Caco-2 (cell line): ENCODE data around the gene DENND10. TPM values are rescaled to one million over a fixed set of nuclear protein-coding genes. Genes with fewer than 3 reads are reported as not detected.
A peak's percentile ranks its signal among the peaks of the same experiment; 100 is the strongest.

Experiments used
- BruUV-seq: library from RNA; stranded (reverse); fragments of 400-500 nt; replicated peaks from 2 replicates; lab custom pipeline; 2021; lab: Mats Ljungman, UMichigan
- CTCF ChIA-PET: fragments of 300-600 bp; sonication (Branson Sonifier 250); formaldehyde crosslinking; loops from one replicate; lab custom pipeline; 2022; ENCODE audit warnings: antibody characterized with exemption; lab: Charles Lee
- POLR2A ChIA-PET: fragments of 300-600 bp; sonication (Branson Sonifier 250); formaldehyde crosslinking; loops from one replicate; lab custom pipeline; 2022; ENCODE audit warnings: antibody characterized with exemption; lab: Charles Lee
- DNase-seq, 2 experiments: peaks; one replicate each; pipeline versions ENCODE4 v3.0.0 to v3.0.0-alpha.2; 2020 to 2022
- H3K27me3 ChIP-seq: replicated peaks from 2 replicates; pipeline ENCODE4 v1.6.0; 2011; ENCODE audit warnings: low read length; ENCODE audit not compliant: control insufficient read depth, insufficient read depth
- H3K36me3 ChIP-seq: 2 replicates; pipeline ENCODE4 v1.5.1; 2011; ENCODE audit warnings: low read length; ENCODE audit not compliant: control insufficient read depth, insufficient read depth
- H3K4me1 ChIP-seq: fragments of 250-450 bp; sonication (Bioruptor Pico); 2 replicates; pipeline ENCODE4 v1.5.1; 2020; ENCODE audit warnings: mild to moderate bottlenecking
- H3K4me3 ChIP-seq: 2 replicates; pipeline ENCODE4 v1.5.1; 2011; ENCODE audit warnings: low read depth, mild to moderate bottlenecking, control low read depth, low read length
- H3K9me3 ChIP-seq: fragments of 250-450 bp; sonication (Bioruptor Pico); 2 replicates; pipeline ENCODE4 v1.5.1; 2020; ENCODE audit warnings: mild to moderate bottlenecking, moderate library complexity
- H3K27ac Mint-ChIP-seq: one replicate; pipeline ENCODE4 v1.8.0; 2022; ENCODE audit warnings: mixed read lengths; ENCODE audit not compliant: unreplicated experiment
- H3K27me3 Mint-ChIP-seq: one replicate; pipeline ENCODE4 v1.8.0; 2022; ENCODE audit warnings: mixed read lengths; ENCODE audit not compliant: insufficient read depth, unreplicated experiment
- H3K36me3 Mint-ChIP-seq: one replicate; pipeline ENCODE4 v1.8.0; 2022; ENCODE audit warnings: mild to moderate bottlenecking, mixed read lengths; ENCODE audit not compliant: insufficient read depth, unreplicated experiment
- H3K4me1 Mint-ChIP-seq: one replicate; pipeline ENCODE4 v1.8.0; 2022; ENCODE audit warnings: low read depth, mixed read lengths; ENCODE audit not compliant: unreplicated experiment
- H3K4me3 Mint-ChIP-seq: one replicate; pipeline ENCODE4 v1.8.0; 2022; ENCODE audit warnings: mild to moderate bottlenecking, moderate library complexity, mixed read lengths; ENCODE audit not compliant: unreplicated experiment
- H3K9me3 Mint-ChIP-seq: one replicate; pipeline ENCODE4 v1.8.0; 2022; ENCODE audit warnings: mixed read lengths; ENCODE audit not compliant: unreplicated experiment
- intact Hi-C: fragments of 100-400 bp; cut with micrococcal nuclease; formaldehyde crosslinking; loops from one replicate; pipeline ENCODE4 v1.10.0; 2022; ENCODE audit not compliant: unreplicated experiment
- total RNA-seq: library from RNA; stranded (reverse); gene quantifications from 2 replicates; pipeline ENCODE4 v1.2.3, GENCODE V29; 2022
- TF ChIP-seq, protein P1 (sequence below), 2 experiments: fragments of 200-600 bp in 1 of 2; IDR thresholded peaks; 1 replicate in 1 of 2; 2 replicates in 1 of 2; pipeline versions ENCODE4 v1.5.1 to v1.8.0; 2011 to 2022; ENCODE audit warnings: antibody characterized with exemption in 1 of 2, control low read depth in 1 of 2, inconsistent platforms in 1 of 2, low read depth in 1 of 2, low read length in 1 of 2, mild to moderate bottlenecking in 1 of 2, moderate library complexity in 1 of 2; ENCODE audit not compliant: insufficient read depth in 1 of 2, severe bottlenecking in 1 of 2, unreplicated experiment in 1 of 2

The DENND10 gene
- total RNA-seq, 1 experiment from 2014 or later: 80.8 TPM

DNA sequence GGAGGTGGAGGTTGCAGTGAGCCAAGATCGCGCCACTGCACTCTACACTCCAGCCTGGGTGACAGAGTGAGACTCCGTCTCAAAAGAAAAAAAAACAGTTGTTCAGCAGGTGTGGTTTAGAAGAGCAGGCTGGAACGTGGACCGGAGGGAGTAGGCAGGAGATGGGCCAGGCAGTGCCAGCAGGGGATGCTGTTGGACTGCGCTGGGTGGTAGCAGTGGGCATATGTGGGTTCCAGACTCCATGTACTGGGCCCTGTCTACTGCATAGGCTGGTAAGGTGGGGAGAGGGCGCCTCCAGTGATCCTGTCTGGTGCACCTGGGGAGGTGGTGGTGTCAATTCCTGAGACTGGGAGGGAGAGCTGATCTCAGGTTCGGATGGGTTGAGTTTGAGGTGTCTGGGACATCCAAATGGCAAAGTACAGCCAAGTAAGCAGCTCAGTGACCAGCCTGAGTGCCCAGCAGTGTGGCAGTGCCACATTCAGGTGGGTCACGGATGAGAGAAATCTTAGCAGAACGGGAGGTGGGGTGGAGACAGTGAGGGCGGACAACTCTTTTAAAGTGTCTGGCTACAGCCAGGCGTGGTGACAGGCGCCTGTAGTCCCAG, 35.7 kb downstream of the DENND10 start:
- H3K4me3 ChIP-seq: no peak overlapping the region
- no peaks in the 10 kb centered on the region for H3K9me3 Mint-ChIP-seq
- no peaks in the 10 kb centered on the region for H3K27me3 ChIP-seq
- TF ChIP-seq, protein P1, sequence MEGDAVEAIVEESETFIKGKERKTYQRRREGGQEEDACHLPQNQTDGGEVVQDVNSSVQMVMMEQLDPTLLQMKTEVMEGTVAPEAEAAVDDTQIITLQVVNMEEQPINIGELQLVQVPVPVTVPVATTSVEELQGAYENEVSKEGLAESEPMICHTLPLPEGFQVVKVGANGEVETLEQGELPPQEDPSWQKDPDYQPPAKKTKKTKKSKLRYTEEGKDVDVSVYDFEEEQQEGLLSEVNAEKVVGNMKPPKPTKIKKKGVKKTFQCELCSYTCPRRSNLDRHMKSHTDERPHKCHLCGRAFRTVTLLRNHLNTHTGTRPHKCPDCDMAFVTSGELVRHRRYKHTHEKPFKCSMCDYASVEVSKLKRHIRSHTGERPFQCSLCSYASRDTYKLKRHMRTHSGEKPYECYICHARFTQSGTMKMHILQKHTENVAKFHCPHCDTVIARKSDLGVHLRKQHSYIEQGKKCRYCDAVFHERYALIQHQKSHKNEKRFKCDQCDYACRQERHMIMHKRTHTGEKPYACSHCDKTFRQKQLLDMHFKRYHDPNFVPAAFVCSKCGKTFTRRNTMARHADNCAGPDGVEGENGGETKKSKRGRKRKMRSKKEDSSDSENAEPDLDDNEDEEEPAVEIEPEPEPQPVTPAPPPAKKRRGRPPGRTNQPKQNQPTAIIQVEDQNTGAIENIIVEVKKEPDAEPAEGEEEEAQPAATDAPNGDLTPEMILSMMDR (IDR thresholded peaks at IDR 0.05; ENCODE audit: insufficient read depth in 1 of 2, low read depth in 1 of 2, low read length in 1 of 2, severe bottlenecking in 1 of 2, unreplicated experiment in 1 of 2): peak in 1 of 2 experiments; percentile 60
- H3K36me3 Mint-ChIP-seq: peaks cover 45% of the 10 kb centered on the region
- peak overlapping the region; percentile 37 for H3K27ac Mint-ChIP-seq
- ChIA-PET POLR2A (interaction anchor here (0.5 to 0.6 kb wide), 2 partner anchors 23 to 86 kb away, joined by 6 to 8 read pairs; no protein-coding TSS in a partner anchor), CTCF (interaction anchor here (0.6 to 0.8 kb wide), 2 partner anchors 68 to 114 kb away, joined by 3 read pairs; partner anchors contain the start of gene GRK5)
- H3K36me3 ChIP-seq: no peaks in the 10 kb centered on the region; the same call in 1 of the 2 replicates
- H3K27me3 Mint-ChIP-seq: no peaks in the 10 kb centered on the region
- peaks cover 5% of the 10 kb centered on the region for H3K4me1 Mint-ChIP-seq
- intact Hi-C loops: loop anchor here (2.0 kb wide), 1 partner anchor 59 kb away; no protein-coding TSS in a partner anchor
- peak; percentile 47 to 53 for DNase-seq
- BruUV-seq: no TSS peak
- H3K4me3 Mint-ChIP-seq: no peak overlapping the region
- no peaks in the 10 kb centered on the region for H3K4me1 ChIP-seq
- no peaks in the 10 kb centered on the region for H3K9me3 ChIP-seq

DNA sequence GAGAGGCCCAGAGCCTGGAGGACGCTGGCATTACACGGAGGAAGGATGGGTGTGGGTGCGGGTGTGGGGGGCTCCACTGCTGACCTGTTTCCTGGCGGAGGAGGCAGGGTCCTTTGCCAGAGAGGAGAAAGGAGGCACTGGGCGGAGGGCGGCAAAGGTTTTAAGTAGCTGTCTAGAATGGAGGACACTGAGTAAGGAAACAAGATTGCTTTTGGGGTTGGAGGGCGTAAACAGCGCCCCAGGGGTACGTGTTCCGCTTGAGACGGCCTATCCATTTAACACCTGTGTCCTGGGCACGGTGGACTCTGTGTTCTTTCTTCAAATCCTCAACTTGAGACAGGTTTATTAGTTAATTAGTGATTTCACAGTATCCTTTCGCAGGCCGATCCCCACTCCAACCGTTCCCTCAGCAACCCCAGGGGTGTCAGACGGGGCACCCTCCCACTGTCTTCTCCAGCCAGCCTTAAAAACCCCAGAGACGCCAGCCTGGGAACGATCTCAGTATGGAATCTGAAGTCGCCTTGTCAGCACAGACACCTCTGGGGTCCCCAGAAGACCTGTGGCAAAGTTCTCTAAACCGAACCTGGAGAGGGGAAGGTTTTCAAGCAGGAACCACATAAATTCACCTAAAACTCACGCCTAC, 36.8 kb downstream of the DENND10 start:
- H3K4me3 ChIP-seq: no peak overlapping the region
- peaks cover 37% of the 10 kb centered on the region for H3K36me3 Mint-ChIP-seq
- ChIA-PET CTCF (no interaction called here), POLR2A (no interaction called here)
- TF ChIP-seq, protein P1 (IDR thresholded peaks at IDR 0.05; ENCODE audit: insufficient read depth in 1 of 2, low read depth in 1 of 2, low read length in 1 of 2, severe bottlenecking in 1 of 2, unreplicated experiment in 1 of 2): no peak
- no peak overlapping the region for H3K4me3 Mint-ChIP-seq
- no peaks in the 10 kb centered on the region for H3K9me3 ChIP-seq
- H3K27me3 Mint-ChIP-seq: no peaks in the 10 kb centered on the region
- H3K4me1 ChIP-seq: no peaks in the 10 kb centered on the region
- H3K27ac Mint-ChIP-seq: no peak overlapping the region
- no peaks in the 10 kb centered on the region for H3K36me3 ChIP-seq
- no TSS peak for BruUV-seq
- DNase-seq: no peak
- no peaks in the 10 kb centered on the region for H3K9me3 Mint-ChIP-seq
- intact Hi-C loops: no loop called here
- no peaks in the 10 kb centered on the region for H3K27me3 ChIP-seq
- no peaks in the 10 kb centered on the region for H3K4me1 Mint-ChIP-seq

DNA sequence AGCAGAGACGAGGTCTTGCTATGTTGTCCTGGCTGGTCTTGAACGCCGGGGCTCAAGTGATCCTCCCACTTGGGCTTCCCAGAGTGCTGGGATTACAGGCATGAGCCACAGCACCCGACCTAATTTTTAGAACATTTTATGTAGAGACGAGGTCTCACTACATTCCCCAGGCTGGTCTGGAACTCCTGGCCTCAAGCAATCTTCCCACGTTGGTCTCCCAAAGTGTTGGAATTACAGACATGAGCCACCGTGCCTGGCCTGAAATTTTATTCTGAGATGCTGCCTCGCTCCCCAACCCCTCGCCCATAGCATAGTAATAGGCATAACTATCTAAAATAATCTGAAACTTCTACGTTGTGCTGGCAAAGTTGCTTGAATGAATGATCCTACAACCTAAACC, 39.7 kb downstream of the DENND10 start:
- TF ChIP-seq, protein P1 (IDR thresholded peaks at IDR 0.05; ENCODE audit: insufficient read depth in 1 of 2, low read depth in 1 of 2, low read length in 1 of 2, severe bottlenecking in 1 of 2, unreplicated experiment in 1 of 2): no peak
- no TSS peak for BruUV-seq
- Histone ChIP-seq H3K4me1 (no peaks in the 10 kb centered on the region), H3K36me3 (no peaks in the 10 kb centered on the region; the same call in none of the 2 replicates), H3K27me3 (no peaks in the 10 kb centered on the region), H3K4me3 (no peak overlapping the region), H3K9me3 (no peaks in the 10 kb centered on the region)
- intact Hi-C loops: no loop called here
- H3K27ac Mint-ChIP-seq: no peak overlapping the region
- DNase-seq: no peak
- H3K4me1 Mint-ChIP-seq: no peaks in the 10 kb centered on the region
- H3K4me3 Mint-ChIP-seq: no peak overlapping the region
- CTCF ChIA-PET: no interaction called here
- H3K9me3 Mint-ChIP-seq: no peaks in the 10 kb centered on the region
- H3K36me3 Mint-ChIP-seq: peaks cover 36% of the 10 kb centered on the region
- H3K27me3 Mint-ChIP-seq: no peaks in the 10 kb centered on the region
- POLR2A ChIA-PET: interaction anchor here (0.6 kb wide), 1 partner anchor 33 kb away, joined by 9 read pairs; no protein-coding TSS in a partner anchor
